ENCODE results near the gene NIM1K.
"Not testable (repeated sequence)": the region's sequence is repeated elsewhere in the genome, so short reads cannot be mapped to it uniquely, and the experiment has no call there.

The NIM1K gene

DNA sequence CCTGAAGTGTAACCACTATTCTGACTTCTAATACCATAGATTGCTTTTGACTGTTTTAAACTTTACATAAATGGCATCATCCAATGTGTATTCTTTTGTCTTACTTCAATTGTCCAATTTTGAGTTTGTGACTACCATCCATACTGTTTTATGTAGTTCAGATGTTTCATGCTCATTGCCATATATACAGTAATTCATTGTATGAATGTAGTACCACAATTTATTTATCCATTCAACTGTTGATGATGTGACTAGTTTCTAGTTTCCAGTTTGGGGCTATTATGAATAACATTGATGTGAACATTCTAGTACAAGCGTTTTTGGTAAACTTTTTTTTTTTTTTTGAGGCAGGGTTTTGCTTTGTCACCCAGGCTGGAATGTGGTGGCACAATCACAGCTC is 66.1 kb downstream of the NIM1K start (continued):
- TF ChIP-seq ZNF16 (tag by site-specific recombination; IDR thresholded peaks at IDR 0.05; ENCODE audit: low read depth) (no peak), ZNF146 (tag by site-specific recombination; IDR thresholded peaks at IDR 0.05) (no peak)

DNA sequence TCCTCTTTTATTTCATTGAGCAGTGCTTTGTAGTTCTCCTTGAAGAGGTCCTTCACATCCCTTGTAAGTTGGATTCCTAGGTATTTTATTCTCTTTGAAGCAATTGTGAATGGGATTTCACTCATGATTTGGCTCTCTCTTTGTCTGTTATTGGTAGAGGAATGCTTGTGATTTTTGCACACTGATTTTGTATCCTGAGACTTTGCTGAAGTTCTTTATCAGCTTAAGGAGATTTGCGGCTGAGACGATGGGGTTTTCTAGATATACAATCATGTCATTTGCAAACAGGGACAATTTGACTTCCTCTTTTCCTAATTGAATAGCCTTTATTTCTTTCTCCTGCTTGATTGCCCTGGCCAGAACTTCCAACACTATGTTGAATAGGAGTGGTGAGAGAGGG is 70.2 kb downstream of the NIM1K start:
- CTCF ChIA-PET, result interaction anchor here (0.8 to 1.2 kb wide), 3 partner anchors 110 to 156 kb away, joined by 3 read pairs; no protein-coding TSS in a partner anchor
- POLR2A ChIA-PET, result not testable (repeated sequence)

DNA sequence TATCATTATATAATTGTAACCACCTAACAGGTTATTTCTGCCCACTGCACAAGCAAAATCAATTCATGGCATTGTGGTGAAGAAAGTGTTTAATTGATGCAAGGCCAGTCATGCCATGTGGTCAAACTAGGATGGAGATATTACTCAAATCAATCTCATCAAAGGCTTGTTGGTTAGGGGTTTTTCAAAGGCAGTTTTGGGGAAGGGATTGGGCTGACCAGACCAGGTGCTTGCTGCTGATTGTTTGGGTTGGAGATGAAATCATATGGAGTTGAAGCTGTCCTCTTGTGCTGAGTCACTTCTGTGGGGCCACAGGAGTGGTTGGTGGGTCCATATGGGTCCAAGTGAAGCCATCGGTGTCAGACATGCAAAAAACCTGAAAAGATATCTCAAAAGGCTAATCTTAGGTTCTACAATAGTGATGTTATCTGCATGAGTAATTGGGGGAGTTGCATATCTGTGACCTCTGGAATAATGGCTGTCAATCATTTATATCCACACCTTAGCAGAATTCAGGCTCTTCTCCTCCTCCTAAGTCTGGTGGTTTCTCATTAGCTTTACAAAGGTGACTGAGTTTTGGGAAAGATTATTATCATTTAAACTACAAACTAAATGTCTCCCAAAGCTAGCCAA is 76.3 kb downstream of the NIM1K start:
- Histone ChIP-seq H3K4me1 (ENCODE audit: control insufficient read depth, insufficient read depth, low read length) (no peaks in the 10 kb centered on the region), H3K4me3 (ENCODE audit: low read depth, low read length) (no peak overlapping the region), H3K36me3 (ENCODE audit: control insufficient read depth in 2 of 2, insufficient read depth in 1 of 2, low read length in 2 of 2) (no peaks in the 10 kb centered on the region), H3K9me3 (ENCODE audit: control insufficient read depth, insufficient read depth, low read depth, low read length) (no peaks in the 10 kb centered on the region), H3K27ac (ENCODE audit: extremely low read depth, low read depth, low read length) (no peak overlapping the region)
- TF ChIP-seq ZNF16 (tag by site-specific recombination; IDR thresholded peaks at IDR 0.05; ENCODE audit: low read depth) (no peak), ZBTB1 (tag by site-specific recombination; IDR thresholded peaks at IDR 0.05) (no peak), ZNF221 (tag by site-specific recombination; IDR thresholded peaks at IDR 0.05; ENCODE audit: borderline replicate concordance) (no peak), ZNF514 (tag by site-specific recombination; IDR thresholded peaks at IDR 0.05) (no peak), ZFP41 (tag by site-specific recombination; IDR thresholded peaks at IDR 0.05; ENCODE audit: borderline replicate concordance) (no peak), ZNF510 (tag by site-specific recombination; IDR thresholded peaks at IDR 0.05; ENCODE audit: insufficient replicate concordance) (no peak), ZNF274 (IDR thresholded peaks at IDR 0.05; ENCODE audit: low read length) (no peak), ZNF274 (tag by site-specific recombination; IDR thresholded peaks at IDR 0.05; ENCODE audit: borderline replicate concordance) (no peak), HOXC10 (CRISPR knock-in tag; IDR thresholded peaks at IDR 0.05) (no peak), ZNF658 (tag by site-specific recombination; IDR thresholded peaks at IDR 0.05) (no peak)
- TF ChIP-seq, protein P1, sequence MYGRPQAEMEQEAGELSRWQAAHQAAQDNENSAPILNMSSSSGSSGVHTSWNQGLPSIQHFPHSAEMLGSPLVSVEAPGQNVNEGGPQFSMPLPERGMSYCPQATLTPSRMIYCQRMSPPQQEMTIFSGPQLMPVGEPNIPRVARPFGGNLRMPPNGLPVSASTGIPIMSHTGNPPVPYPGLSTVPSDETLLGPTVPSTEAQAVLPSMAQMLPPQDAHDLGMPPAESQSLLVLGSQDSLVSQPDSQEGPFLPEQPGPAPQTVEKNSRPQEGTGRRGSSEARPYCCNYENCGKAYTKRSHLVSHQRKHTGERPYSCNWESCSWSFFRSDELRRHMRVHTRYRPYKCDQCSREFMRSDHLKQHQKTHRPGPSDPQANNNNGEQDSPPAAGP (tag by site-specific recombination; IDR thresholded peaks at IDR 0.05), result no peak
- ChIA-PET POLR2A (no interaction called here), CTCF (interaction anchor here (0.6 to 1.6 kb wide), 2 partner anchors 16 to 122 kb away, joined by 3 to 6 read pairs; no protein-coding TSS in a partner anchor)

More for the DNA sequence above, 70.2 kb downstream of the NIM1K start:
- not testable (repeated sequence) for H3K4me3 ChIP-seq (ENCODE audit: low read depth, low read length); H3K4me1 ChIP-seq (ENCODE audit: control insufficient read depth, insufficient read depth, low read length); H3K27ac ChIP-seq (ENCODE audit: extremely low read depth, low read depth, low read length); H3K36me3 ChIP-seq (ENCODE audit: control insufficient read depth in 2 of 2, insufficient read depth in 1 of 2, low read length in 2 of 2); H3K9me3 ChIP-seq (ENCODE audit: control insufficient read depth, insufficient read depth, low read depth, low read length)

DNA sequence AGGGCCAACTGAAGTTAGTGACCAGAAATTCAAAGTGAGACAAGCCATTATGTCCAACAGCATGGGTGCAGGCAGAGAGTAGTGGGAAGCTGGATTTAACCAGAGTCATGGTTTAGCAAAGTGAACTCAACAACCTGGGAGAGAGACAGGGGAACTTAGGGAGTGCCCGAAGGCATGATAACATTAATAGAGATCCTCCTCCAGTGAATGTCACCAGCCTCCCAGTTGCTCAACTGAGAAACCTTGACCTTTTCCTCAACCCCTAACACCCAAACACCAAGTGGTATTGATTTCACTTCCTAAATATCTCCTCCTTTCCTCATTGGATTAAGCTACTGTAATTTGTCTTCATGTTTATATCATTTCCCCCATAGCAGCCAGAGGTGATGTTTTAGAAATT is 78.6 kb downstream of the NIM1K start:
- Histone ChIP-seq H3K4me1 (ENCODE audit: control insufficient read depth, insufficient read depth, low read length) (no peaks in the 10 kb centered on the region), H3K4me3 (ENCODE audit: low read depth, low read length) (no peak overlapping the region), H3K36me3 (ENCODE audit: control insufficient read depth in 2 of 2, insufficient read depth in 1 of 2, low read length in 2 of 2) (no peaks in the 10 kb centered on the region), H3K9me3 (ENCODE audit: control insufficient read depth, insufficient read depth, low read depth, low read length) (no peaks in the 10 kb centered on the region), H3K27ac (ENCODE audit: extremely low read depth, low read depth, low read length) (no peak overlapping the region)
- ChIA-PET POLR2A (no interaction called here), CTCF (interaction anchor here (0.6 to 1.5 kb wide), 2 partner anchors 119 to 1636 kb away, joined by 3 to 5 read pairs; no protein-coding TSS in a partner anchor)
- TF ChIP-seq KLF1 (tag by site-specific recombination; IDR thresholded peaks at IDR 0.05) (no peak), ZBTB17 (tag by site-specific recombination; IDR thresholded peaks at IDR 0.05) (no peak), ZNF302 (tag by site-specific recombination; IDR thresholded peaks at IDR 0.05; ENCODE audit: low read depth) (no peak), PRDM1 (tag by site-specific recombination; IDR thresholded peaks at IDR 0.05) (no peak), ZFP37 (tag by site-specific recombination; IDR thresholded peaks at IDR 0.05) (no peak), ZSCAN23 (tag by site-specific recombination; IDR thresholded peaks at IDR 0.05) (no peak)
- TF ChIP-seq, protein P1 (tag by site-specific recombination; IDR thresholded peaks at IDR 0.05), result no peak
- TF ChIP-seq, protein P2, sequence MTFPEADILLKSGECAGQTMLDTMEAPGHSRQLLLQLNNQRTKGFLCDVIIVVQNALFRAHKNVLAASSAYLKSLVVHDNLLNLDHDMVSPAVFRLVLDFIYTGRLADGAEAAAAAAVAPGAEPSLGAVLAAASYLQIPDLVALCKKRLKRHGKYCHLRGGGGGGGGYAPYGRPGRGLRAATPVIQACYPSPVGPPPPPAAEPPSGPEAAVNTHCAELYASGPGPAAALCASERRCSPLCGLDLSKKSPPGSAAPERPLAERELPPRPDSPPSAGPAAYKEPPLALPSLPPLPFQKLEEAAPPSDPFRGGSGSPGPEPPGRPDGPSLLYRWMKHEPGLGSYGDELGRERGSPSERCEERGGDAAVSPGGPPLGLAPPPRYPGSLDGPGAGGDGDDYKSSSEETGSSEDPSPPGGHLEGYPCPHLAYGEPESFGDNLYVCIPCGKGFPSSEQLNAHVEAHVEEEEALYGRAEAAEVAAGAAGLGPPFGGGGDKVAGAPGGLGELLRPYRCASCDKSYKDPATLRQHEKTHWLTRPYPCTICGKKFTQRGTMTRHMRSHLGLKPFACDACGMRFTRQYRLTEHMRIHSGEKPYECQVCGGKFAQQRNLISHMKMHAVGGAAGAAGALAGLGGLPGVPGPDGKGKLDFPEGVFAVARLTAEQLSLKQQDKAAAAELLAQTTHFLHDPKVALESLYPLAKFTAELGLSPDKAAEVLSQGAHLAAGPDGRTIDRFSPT (tag by site-specific recombination; IDR thresholded peaks at IDR 0.05), result no peak
- TF ChIP-seq, protein P3, sequence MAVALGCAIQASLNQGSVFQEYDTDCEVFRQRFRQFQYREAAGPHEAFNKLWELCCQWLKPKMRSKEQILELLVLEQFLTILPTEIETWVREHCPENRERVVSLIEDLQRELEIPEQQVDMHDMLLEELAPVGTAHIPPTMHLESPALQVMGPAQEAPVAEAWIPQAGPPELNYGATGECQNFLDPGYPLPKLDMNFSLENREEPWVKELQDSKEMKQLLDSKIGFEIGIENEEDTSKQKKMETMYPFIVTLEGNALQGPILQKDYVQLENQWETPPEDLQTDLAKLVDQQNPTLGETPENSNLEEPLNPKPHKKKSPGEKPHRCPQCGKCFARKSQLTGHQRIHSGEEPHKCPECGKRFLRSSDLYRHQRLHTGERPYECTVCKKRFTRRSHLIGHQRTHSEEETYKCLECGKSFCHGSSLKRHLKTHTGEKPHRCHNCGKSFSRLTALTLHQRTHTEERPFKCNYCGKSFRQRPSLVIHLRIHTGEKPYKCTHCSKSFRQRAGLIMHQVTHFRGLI (tag by site-specific recombination; IDR thresholded peaks at IDR 0.05), result no peak
- TF ChIP-seq, protein P4, sequence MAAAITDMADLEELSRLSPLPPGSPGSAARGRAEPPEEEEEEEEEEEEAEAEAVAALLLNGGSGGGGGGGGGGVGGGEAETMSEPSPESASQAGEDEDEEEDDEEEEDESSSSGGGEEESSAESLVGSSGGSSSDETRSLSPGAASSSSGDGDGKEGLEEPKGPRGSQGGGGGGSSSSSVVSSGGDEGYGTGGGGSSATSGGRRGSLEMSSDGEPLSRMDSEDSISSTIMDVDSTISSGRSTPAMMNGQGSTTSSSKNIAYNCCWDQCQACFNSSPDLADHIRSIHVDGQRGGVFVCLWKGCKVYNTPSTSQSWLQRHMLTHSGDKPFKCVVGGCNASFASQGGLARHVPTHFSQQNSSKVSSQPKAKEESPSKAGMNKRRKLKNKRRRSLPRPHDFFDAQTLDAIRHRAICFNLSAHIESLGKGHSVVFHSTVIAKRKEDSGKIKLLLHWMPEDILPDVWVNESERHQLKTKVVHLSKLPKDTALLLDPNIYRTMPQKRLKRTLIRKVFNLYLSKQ (tag by site-specific recombination; IDR thresholded peaks at IDR 0.05; ENCODE audit: borderline replicate concordance), result no peak
